ENCODE measurements around the gene TEKT4.
"Not testable (repeated sequence)": the region's sequence is repeated elsewhere in the genome, so short reads cannot be mapped to it uniquely, and the experiment has no call there.

The TEKT4 gene

GRCh38 chr2:94871226-94872087, at the start of gene TEKT4:
Gene TEKT4, plus strand, starts transcription at chr2:94871430. Its CDS starts 150 bp downstream, at chr2:94871580.
- no peak for DNase-seq

- not testable (repeated sequence) for DNase-seq
Measured at GRCh38 chr2:94839224-94839623, 32.0 kb upstream of the TEKT4 start.

GRCh38 chr2:94856856-94857255, 14.4 kb upstream of the TEKT4 start:
- not testable (repeated sequence) for DNase-seq

- not testable (repeated sequence) for DNase-seq
Measured at GRCh38 chr2:94857367-94858162, 13.7 kb upstream of the TEKT4 start.

- not testable (repeated sequence) for DNase-seq
Measured at GRCh38 chr2:94858163-94858888, 12.9 kb upstream of the TEKT4 start.

- no peak for DNase-seq
Measured at GRCh38 chr2:94861308-94862152, 9.7 kb upstream of the TEKT4 start.

GRCh38 chr2:94862903-94863302, 8.3 kb upstream of the TEKT4 start:
- DNase-seq, result not testable (repeated sequence)

- DNase-seq, result no peak
Measured at GRCh38 chr2:94869131-94869530, 2.1 kb upstream of the TEKT4 start.

- DNase-seq, result no peak
Measured at GRCh38 chr2:94869552-94870439, 1.4 kb upstream of the TEKT4 start.

- peak; percentile 48 for DNase-seq
Measured at GRCh38 chr2:94870440-94871225, 597 bp upstream of the TEKT4 start.

- DNase-seq, result no peak
Measured at GRCh38 chr2:94872088-94872618, 923 bp downstream of the TEKT4 start.

- DNase-seq, result no peak
Measured at GRCh38 chr2:94872676-94873361, 1.6 kb downstream of the TEKT4 start.

- DNase-seq, result no peak
Measured at GRCh38 chr2:94873362-94874276, 2.4 kb downstream of the TEKT4 start.

GRCh38 chr2:94874277-94874997, 3.2 kb downstream of the TEKT4 start:
- peak; percentile 66 for DNase-seq

- DNase-seq, result no peak
Measured at GRCh38 chr2:94875064-94875819, 4.0 kb downstream of the TEKT4 start.

- DNase-seq, result no peak
Measured at GRCh38 chr2:94875820-94876522, 4.7 kb downstream of the TEKT4 start.

Data from stimulated activated CD4-positive, alpha-beta T cell treated with anti-CD3 and anti-CD28 coated beads, Interleukin-1b, Interleukin-23, amount 100 ng/mL, for 48 hours (primary cell).